Measurements from ENCODE around the gene WWP2. TPM values are rescaled to one million over a fixed set of nuclear protein-coding genes. Genes with fewer than 3 reads are reported as not detected.
A peak's percentile ranks its signal among the peaks of the same experiment; 100 is the strongest.

WWP2 gene
- total RNA-seq, 1 experiment from 2014 or later: 38.8 TPM

DNA sequence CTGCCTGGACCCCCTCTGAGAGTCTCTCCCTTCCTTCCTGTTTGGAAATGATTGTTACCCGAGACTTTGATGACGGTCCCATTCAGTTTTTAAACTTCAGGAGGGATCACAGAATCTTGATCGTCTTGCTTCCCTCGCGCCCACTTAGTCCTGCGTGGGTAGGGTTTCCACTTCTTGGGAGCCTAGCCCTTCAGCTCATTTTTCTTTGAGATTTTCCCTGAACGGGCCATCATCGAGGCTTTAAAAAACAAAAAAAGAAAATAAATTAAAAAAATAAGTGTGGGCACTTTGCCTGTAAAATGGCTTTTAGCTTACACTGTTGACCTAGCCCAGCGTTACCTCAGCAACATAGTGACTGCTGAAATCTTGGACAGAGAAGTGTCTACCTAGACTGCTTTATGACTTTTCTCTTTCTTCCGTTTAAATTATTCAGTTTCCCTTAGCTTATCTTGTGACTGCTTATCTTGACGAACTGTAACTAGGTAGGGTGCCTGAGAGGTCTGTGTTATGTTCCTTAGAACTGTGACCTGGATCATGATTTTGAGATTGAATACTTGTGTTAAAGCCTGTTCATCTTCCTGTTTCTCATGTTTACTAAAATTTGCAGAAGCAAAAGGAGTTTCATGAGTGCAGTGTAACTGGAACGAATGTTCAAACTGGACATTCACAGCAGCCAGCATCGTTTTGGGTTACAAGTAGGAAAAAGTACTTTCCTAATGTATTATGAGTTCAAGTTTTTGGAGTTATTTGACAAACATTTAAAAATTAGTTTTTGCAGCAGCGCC lies 874 bp downstream of the WWP2 start:
- no peak for DNase-seq
- ChIA-PET POLR2A (ENCODE audit: unreplicated experiment) (interaction anchor here (0.7 kb wide), 3 partner anchors 87 to 984 kb away, joined by 4 to 7 read pairs (median 5); no protein-coding TSS in a partner anchor), CTCF (interaction anchor here (0.7 to 1.5 kb wide), 2 partner anchors 9 to 544 kb away, joined by 3 to 4 read pairs; partner anchors contain the start of gene NOB1)
- Histone ChIP-seq H3K9me3 (ENCODE audit: insufficient read depth, low read depth) (no peaks in the 10 kb centered on the region), H3K4me1 (replicated peaks; ENCODE audit: insufficient read depth) (peaks cover 18% of the 10 kb centered on the region), H3K36me3 (ENCODE audit: low read depth) (no peaks in the 10 kb centered on the region), H3K9me2 (ENCODE audit: insufficient read depth) (no peaks in the 10 kb centered on the region), H3K79me2 (ENCODE audit: low read depth) (peaks cover 63% of the 10 kb centered on the region), H3K4me2 (peak overlapping the region; percentile 84), H3K27ac (peak overlapping the region; percentile 81), H2AFZ (peak overlapping the region; percentile 97), H3F3A (ENCODE audit: insufficient read depth, low read depth) (peaks cover 8% of the 10 kb centered on the region; the same call in 1 of the 2 replicates), H4K20me1 (ENCODE audit: insufficient read depth) (no peaks in the 10 kb centered on the region), H3K27me3 (ENCODE audit: insufficient read depth, low read depth) (no peaks in the 10 kb centered on the region), H3K4me3 (peak overlapping the region; percentile 99)
- intact Hi-C loops (cut with micrococcal nuclease; ENCODE audit: unreplicated experiment): loop anchor here (2.0 to 10.0 kb wide), 2 partner anchors 36 to 428 kb away; partner anchors contain the start of genes COG8, NIP7, NQO1 and PDF
- TF ChIP-seq, protein P1, sequence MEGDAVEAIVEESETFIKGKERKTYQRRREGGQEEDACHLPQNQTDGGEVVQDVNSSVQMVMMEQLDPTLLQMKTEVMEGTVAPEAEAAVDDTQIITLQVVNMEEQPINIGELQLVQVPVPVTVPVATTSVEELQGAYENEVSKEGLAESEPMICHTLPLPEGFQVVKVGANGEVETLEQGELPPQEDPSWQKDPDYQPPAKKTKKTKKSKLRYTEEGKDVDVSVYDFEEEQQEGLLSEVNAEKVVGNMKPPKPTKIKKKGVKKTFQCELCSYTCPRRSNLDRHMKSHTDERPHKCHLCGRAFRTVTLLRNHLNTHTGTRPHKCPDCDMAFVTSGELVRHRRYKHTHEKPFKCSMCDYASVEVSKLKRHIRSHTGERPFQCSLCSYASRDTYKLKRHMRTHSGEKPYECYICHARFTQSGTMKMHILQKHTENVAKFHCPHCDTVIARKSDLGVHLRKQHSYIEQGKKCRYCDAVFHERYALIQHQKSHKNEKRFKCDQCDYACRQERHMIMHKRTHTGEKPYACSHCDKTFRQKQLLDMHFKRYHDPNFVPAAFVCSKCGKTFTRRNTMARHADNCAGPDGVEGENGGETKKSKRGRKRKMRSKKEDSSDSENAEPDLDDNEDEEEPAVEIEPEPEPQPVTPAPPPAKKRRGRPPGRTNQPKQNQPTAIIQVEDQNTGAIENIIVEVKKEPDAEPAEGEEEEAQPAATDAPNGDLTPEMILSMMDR (conservative IDR thresholded peaks at IDR 0.05): no peak
- no peak for TF ChIP-seq EZH2 (IDR thresholded peaks at IDR 0.05; ENCODE audit: low read depth)
- TSS peak; percentile 42 for BruUV-seq (replicated peaks)

DNA sequence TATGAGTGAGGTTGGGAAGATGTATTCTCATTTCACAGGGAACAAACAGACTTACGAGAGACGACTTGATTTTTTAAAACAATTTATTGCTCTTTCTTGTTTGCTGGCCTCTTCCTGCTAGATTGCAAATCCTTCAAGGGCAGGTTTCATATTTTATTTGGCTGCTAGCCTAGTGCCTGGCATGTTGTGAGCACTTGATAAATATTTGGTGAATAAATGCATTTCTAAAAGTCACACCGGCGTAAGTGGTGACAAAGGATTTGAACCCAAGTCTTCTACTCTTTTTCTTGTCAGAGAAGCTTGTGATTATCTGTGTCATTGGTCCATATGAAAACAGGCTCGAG lies 1.4 kb downstream of the WWP2 start:
- peak overlapping the region; percentile 81; the same call in 1 of the 2 replicates for H3K27ac ChIP-seq

More for the DNA sequence above, 1.4 kb downstream of the WWP2 start:
- intact Hi-C loops (cut with micrococcal nuclease; ENCODE audit: unreplicated experiment): loop anchor here (2.0 to 10.0 kb wide), 2 partner anchors 37 to 429 kb away; partner anchors contain the start of genes COG8, NIP7, NQO1 and PDF
- H3K4me1 ChIP-seq (replicated peaks; ENCODE audit: insufficient read depth): peaks cover 18% of the 10 kb centered on the region
- H3F3A ChIP-seq (ENCODE audit: insufficient read depth, low read depth): peaks cover 8% of the 10 kb centered on the region; the same call in 1 of the 2 replicates
- no peaks in the 10 kb centered on the region for H3K9me2 ChIP-seq (ENCODE audit: insufficient read depth)
- peak overlapping the region; percentile 84 for H3K4me2 ChIP-seq
- no peaks in the 10 kb centered on the region for H3K36me3 ChIP-seq (ENCODE audit: low read depth)
- POLR2A ChIA-PET (ENCODE audit: unreplicated experiment): interaction anchor here (0.7 kb wide), 2 partner anchors 88 to 360 kb away, joined by 4 to 5 read pairs; no protein-coding TSS in a partner anchor
- H3K9me3 ChIP-seq (ENCODE audit: insufficient read depth, low read depth): no peaks in the 10 kb centered on the region
- H3K4me3 ChIP-seq: peak overlapping the region; percentile 99
- peaks cover 69% of the 10 kb centered on the region for H3K79me2 ChIP-seq (ENCODE audit: low read depth)
- H2AFZ ChIP-seq: no peak overlapping the region
- TF ChIP-seq, protein P1 (conservative IDR thresholded peaks at IDR 0.05): no peak
- no peak for TF ChIP-seq EZH2 (IDR thresholded peaks at IDR 0.05; ENCODE audit: low read depth)
- no peaks in the 10 kb centered on the region for H3K27me3 ChIP-seq (ENCODE audit: insufficient read depth, low read depth)
- H4K20me1 ChIP-seq (ENCODE audit: insufficient read depth): peaks cover under 1% of the 10 kb centered on the region; the same call in 1 of the 2 replicates
- BruUV-seq (replicated peaks): no TSS peak
- DNase-seq: no peak
- CTCF ChIA-PET: interaction anchor here (1.5 kb wide), 1 partner anchor 9 kb away, joined by 4 read pairs; the partner anchor contains the start of gene NOB1
